ENCODE data around the gene SPATA9. TPM values are rescaled to one million over a fixed set of nuclear protein-coding genes. Genes with fewer than 3 reads are reported as not detected.
A peak's percentile ranks its signal among the peaks of the same experiment; 100 is the strongest.

Gene SPATA9, protein sequence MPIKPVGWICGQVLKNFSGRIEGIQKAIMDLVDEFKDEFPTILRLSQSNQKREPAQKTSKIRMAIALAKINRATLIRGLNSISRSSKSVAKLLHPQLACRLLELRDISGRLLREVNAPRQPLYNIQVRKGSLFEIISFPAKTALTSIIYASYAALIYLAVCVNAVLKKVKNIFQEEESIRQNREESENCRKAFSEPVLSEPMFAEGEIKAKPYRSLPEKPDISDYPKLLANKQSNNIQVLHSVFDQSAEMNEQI
- total RNA-seq (under 1 TPM; 0.11 to 0.59 (median 0.49) TPM), polyA plus RNA-seq (0.25 TPM)
- long read RNA-seq, donor 1, result 0 reads
- long read RNA-seq, donor 2, result 0 reads
- long read RNA-seq, donor 3, partial matches to known transcripts, result 0 of 1 reads
- long read RNA-seq, donor 3, other reads (novel, unspliced or antisense), result 1 of 1 reads
- long read RNA-seq, donor 4, result 0 reads

DNA sequence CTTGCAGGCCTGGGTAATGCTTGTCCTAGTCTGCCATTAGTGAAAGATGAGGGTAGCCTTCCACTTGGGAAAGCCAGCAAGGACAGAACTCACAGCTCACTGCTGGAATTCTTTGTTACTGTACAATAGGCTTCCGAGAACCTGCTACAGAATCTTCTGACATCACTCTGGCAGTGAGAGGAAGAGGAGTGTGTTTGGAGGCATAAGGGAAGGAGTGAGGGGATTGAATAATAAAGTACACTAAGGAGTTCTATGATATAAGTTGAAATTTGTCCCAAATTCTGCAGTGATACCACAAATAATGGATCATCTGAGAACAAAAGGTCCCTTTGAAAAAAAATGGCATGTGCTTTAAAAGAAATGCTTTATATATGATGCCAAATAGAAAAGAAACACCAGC lies at the start of gene SPATA9:
TSS of gene SPATA9 (minus strand) at position 101 of the 400 bp plus-strand sequence. CDS start 137 bp downstream, outside the sequence.
- H3K27ac ChIP-seq (ENCODE audit: low read length), result peak within 1 kb of the TSS; percentile 37
- WGBS, result 83% methylated on average over 1 of the region's 1 CpG
- ATAC-seq (no peak), DNase-seq (no peak)
- no peaks in the 10 kb centered on the region for H3K4me1 ChIP-seq (ENCODE audit: control insufficient read depth, insufficient read depth, low read length)
- intact Hi-C loops (cut with DNase I), result no loop called here
- no peaks in the 10 kb centered on the region for H3K27me3 ChIP-seq (ENCODE audit: control insufficient read depth, insufficient read depth)
- no peak within 1 kb of the TSS for H3K4me3 ChIP-seq (ENCODE audit: low read length)
- H3K9me3 ChIP-seq (ENCODE audit: control insufficient read depth, low read length), result no peaks in the 10 kb centered on the region

DNA sequence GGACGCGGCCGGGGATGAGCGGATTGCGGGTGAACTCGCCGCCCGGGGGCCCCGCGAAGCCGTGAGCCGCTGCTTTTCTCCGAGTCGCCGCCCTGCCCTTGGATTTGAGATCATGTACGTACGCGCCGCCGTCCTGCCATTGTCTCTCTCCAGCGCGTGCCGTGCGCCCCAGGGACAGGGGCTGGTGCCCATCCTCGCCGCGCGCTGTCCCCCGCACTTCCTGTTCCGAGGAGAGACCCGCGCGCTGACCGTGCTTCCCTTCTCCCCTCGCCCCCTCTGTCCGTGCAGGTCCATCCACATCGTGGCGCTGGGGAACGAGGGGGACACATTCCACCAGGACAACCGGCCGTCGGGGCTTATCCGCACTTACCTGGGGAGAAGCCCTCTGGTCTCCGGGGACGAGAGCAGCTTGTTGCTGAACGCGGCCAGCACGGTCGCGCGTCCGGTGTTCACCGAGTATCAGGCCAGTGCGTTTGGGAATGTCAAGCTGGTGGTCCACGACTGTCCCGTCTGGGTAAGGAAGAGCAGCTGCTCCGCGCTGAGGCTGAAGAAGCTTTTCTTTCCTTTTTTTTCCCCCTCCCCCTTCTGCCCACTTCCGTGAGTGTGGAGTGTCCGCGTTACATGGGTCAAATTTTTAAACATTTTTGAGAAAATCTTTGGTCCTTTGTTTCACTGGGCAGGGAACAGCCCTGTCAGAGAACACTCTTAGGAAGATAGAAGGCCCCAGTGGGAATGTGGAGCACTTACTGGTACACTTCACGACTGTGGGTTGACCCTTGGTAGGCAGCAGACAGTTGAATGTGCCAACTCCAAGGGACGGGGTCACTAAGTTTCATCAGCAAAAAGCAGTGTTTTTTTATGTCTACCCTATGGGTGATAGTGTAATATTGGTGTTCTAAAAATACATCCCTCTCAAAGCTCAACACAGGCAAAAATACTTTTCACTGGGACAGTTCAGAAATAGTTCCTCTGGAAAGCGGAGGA lies 49.1 kb upstream of the SPATA9 start:
- Histone ChIP-seq H3K27me3 (ENCODE audit: control insufficient read depth, insufficient read depth) (no peaks in the 10 kb centered on the region), H3K9me3 (ENCODE audit: control insufficient read depth, low read length) (no peaks in the 10 kb centered on the region), H3K27ac (ENCODE audit: low read length) (peak overlapping the region; percentile 72), H3K4me1 (ENCODE audit: control insufficient read depth, insufficient read depth, low read length) (peaks cover 2% of the 10 kb centered on the region), H3K4me3 (ENCODE audit: low read length) (peak overlapping the region; percentile 67)
- DNase-seq, result peak; percentile 59 to 85 (median 82)
- ATAC-seq, result peak; percentile 35 to 47
- 1% methylated on average over 64 of the region's 64 CpGs for WGBS
- intact Hi-C loops (cut with DNase I), result loop anchor here in 3 of 4 donors (5.0 to 10.0 kb wide), 4 partner anchors 65 to 85 kb away; partner anchors contain the start of gene RFESD (in 1 of the 3)

DNA sequence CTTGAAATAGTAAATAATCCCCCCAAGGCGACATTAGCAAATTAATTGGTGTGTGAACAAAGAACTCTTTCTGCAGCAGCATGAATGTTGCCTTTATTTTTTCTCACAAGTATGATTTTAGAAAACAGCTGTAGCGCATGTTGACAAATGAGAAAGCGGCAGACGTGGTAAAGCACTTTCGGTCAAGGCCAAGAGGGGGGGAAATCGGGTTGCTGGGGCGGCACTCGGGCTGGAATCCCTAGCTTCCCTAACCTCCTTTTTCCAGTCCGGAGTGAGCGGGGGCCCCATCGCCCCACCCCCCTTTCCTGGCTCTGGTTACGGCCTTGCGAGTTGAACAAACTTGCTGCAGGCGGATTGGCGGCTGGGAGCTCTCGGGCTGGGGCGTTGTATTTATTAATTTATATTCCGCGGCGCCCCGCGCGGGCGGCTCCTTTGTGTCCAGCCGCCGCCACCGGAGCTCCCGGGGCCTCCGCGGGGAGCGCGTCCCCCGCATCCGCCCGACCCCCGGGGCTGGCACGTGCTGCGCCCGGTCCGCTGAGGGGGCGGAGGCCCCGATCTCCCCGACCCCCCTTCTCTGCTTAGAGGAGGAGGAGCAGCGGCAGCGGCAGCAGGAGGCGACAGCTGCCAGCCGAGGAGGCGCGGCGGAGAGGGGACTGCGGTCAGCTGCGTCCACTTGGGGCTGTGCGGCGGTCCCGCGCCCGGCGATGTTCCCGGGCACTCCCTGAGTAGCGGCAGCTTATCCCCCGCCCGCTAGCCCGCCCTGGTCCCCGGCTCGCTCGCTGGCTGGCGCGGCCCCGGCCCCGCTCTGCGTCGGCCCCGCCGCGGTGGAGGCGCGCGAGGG lies 48.2 kb upstream of the SPATA9 start, which contains the start of gene RHOBTB3:
TSS of gene RHOBTB3 (plus strand) at position 607 of the 841 bp plus-strand sequence. CDS start 347 bp downstream, outside the sequence.
- WGBS, result under 1% methylated on average over 78 of the region's 78 CpGs
- Histone ChIP-seq H3K4me3 (ENCODE audit: low read length) (peak within 1 kb of the TSS; percentile 67), H3K27me3 (ENCODE audit: control insufficient read depth, insufficient read depth) (no peaks in the 10 kb centered on the region), H3K27ac (ENCODE audit: low read length) (peak within 1 kb of the TSS; percentile 72), H3K4me1 (ENCODE audit: control insufficient read depth, insufficient read depth, low read length) (peaks cover 2% of the 10 kb centered on the region), H3K9me3 (ENCODE audit: control insufficient read depth, low read length) (no peaks in the 10 kb centered on the region)
- intact Hi-C loops (cut with DNase I), result loop anchor here in 3 of 4 donors (5.0 to 10.0 kb wide), 4 partner anchors 64 to 84 kb away; partner anchors contain the start of gene RFESD (in 1 of the 3)
- DNase-seq, result peak; percentile 93 to 97 (median 97)
- peak; percentile 83 for ATAC-seq

DNA sequence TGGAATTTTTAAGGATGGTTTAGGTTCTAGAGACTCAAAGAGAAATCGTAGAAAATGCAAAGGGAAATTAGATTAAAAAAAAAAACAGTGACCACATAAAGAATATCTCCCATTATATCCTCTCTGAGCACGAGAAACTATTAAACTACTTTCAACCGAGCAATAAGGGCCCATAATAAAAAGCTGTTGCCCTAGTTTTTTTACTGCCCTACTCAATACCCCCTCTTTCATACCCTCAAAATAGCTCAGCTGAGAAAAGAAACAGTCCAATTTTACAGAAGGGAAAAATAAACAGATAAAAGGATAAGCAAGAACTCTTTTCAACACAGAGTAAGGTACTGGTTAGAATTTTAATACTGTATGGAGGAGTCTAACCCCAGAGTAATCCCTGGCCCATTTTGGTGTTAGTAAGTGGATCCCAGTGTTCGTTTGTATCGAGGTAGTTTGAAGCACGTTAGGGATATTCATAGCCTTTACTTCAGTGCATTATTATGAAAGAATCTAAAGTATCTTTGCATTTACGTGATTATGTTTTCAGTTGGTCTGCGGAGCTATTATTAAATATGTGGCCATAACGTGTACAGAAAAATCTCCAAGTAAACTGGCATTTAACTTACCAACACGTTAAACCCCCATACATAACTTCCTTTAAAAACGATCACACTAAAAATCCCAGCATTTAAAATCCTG lies 47.4 kb upstream of the SPATA9 start:
- 25% methylated on average over 11 of the region's 11 CpGs for WGBS
- intact Hi-C loops (cut with DNase I), result loop anchor here in 3 of 4 donors (5.0 to 10.0 kb wide), 4 partner anchors 63 to 83 kb away; partner anchors contain the start of gene RFESD (in 1 of the 3)
- Histone ChIP-seq H3K27ac (ENCODE audit: low read length) (no peak overlapping the region), H3K27me3 (ENCODE audit: control insufficient read depth, insufficient read depth) (no peaks in the 10 kb centered on the region), H3K4me1 (ENCODE audit: control insufficient read depth, insufficient read depth, low read length) (peaks cover 2% of the 10 kb centered on the region), H3K9me3 (ENCODE audit: control insufficient read depth, low read length) (no peaks in the 10 kb centered on the region), H3K4me3 (ENCODE audit: low read length) (peak overlapping the region; percentile 67)
- ATAC-seq, result no peak
- DNase-seq, result no peak

DNA sequence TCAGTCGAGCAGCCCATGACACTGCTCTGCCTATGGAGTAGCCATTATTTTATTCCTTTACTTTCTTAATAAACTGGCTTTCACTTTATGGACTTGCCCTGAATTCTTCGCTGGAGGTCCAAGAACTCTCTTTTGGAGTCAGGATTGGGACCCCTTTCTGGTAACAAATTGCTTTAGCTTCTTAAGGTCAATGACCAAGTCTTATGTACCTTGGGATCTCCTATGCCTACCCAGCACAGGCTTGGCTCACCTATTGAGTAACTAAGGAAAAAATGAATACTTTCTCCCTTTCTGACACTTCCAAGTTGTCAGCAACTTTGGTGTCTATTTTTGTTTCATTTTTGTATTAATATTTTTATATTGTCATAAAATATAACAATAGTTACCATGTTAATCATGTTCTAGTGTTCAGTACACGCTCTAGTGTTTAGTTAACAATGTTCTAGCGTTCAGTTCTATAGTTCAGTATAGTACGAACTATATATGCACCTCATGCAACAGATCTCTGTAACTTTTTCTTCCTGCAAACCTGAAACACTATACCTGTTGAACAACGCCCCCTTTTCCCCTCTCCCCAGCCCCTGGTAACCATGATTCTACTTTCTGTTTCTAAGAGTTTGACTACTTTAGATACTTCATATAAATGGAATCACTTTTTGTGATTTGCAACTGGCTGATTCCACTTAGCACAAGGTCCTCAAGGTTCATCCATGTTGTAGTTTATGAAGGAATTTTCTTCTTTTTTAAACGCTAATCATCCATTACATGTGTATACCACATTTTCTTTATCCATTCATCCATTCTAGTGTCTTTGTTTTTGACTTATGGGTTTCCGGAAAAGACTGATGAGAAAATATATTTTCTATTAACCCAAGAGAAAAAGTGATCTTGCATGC lies 46.6 kb upstream of the SPATA9 start:
- ATAC-seq (no peak), DNase-seq (no peak)
- no peaks in the 10 kb centered on the region for H3K9me3 ChIP-seq (ENCODE audit: control insufficient read depth, low read length)
- intact Hi-C loops (cut with DNase I), result loop anchor here (5.0 to 10.0 kb wide), 4 partner anchors 62 to 82 kb away; partner anchors contain the start of gene RFESD (in 1 of the 4)
- H3K27me3 ChIP-seq (ENCODE audit: control insufficient read depth, insufficient read depth), result no peaks in the 10 kb centered on the region
- WGBS, result 93% methylated on average over 8 of the region's 8 CpGs
- H3K27ac ChIP-seq (ENCODE audit: low read length), result no peak overlapping the region
- H3K4me3 ChIP-seq (ENCODE audit: low read length), result no peak overlapping the region
- H3K4me1 ChIP-seq (ENCODE audit: control insufficient read depth, insufficient read depth, low read length), result peaks cover 2% of the 10 kb centered on the region

DNA sequence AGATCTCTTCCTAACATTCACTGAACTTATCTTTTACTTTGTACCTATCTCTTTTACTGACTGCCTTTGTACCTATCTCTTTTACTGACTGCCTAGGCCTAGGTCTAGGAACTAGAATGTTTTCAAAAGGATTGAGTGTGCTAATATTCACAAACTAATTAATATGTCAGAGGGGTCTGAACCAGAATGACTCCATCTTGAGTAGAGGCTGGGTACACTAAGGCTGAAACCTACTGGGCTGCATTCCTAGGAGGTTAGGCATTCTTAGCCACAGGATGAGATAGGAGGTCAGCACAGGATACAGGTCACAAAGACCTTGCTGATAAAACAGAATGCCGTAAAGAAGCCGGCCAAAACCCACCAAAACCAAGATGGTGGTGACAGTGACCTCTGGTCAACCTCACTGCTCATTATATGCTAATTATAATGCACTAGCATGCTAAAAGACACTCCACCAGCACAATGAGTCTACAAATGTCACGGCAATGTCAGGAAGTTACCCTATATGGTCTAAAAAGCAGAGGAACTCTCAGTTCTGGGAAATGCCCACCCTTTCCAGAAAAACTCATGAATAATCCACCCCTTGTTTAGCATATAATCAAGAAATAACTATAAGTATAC lies 45.8 kb upstream of the SPATA9 start:
- peaks cover 2% of the 10 kb centered on the region for H3K4me1 ChIP-seq (ENCODE audit: control insufficient read depth, insufficient read depth, low read length)
- no peak overlapping the region for H3K4me3 ChIP-seq (ENCODE audit: low read length)
- intact Hi-C loops (cut with DNase I), result loop anchor here in 1 of 4 donors (10.0 kb wide), 1 partner anchor 64 kb away; no protein-coding TSS in a partner anchor
- H3K27ac ChIP-seq (ENCODE audit: low read length), result no peak overlapping the region
- ATAC-seq (no peak), DNase-seq (no peak)
- WGBS, result 80% methylated on average over 3 of the region's 3 CpGs
- H3K9me3 ChIP-seq (ENCODE audit: control insufficient read depth, low read length), result no peaks in the 10 kb centered on the region
- no peaks in the 10 kb centered on the region for H3K27me3 ChIP-seq (ENCODE audit: control insufficient read depth, insufficient read depth)

DNA sequence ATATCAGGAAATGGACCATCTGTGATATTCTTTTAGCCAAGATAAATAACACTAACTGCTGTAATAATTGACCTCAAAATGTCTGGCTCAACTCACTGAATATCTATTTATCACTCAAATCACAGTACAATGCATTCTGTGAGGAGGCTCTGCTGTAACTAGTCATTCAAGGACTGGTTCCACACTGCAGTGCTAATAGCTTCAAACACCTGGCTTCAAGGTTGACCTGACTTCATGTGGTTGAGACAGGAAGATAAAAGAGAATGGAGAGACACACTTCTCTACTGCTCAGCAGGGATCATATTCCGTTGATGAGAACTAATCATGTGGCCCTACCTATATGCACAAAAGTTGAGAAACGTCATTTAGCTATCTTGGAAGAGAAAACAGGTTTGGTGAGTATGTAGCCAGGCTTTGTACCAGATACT lies 45.0 kb upstream of the SPATA9 start:
- H3K27ac ChIP-seq (ENCODE audit: low read length), result no peak overlapping the region
- ATAC-seq, result no peak
- peaks cover 2% of the 10 kb centered on the region for H3K4me1 ChIP-seq (ENCODE audit: control insufficient read depth, insufficient read depth, low read length)
- H3K9me3 ChIP-seq (ENCODE audit: control insufficient read depth, low read length), result no peaks in the 10 kb centered on the region
- intact Hi-C loops (cut with DNase I), result loop anchor here in 1 of 4 donors (10.0 kb wide), 1 partner anchor 63 kb away; no protein-coding TSS in a partner anchor
- 71% methylated on average over 2 of the region's 2 CpGs for WGBS
- no peaks in the 10 kb centered on the region for H3K27me3 ChIP-seq (ENCODE audit: control insufficient read depth, insufficient read depth)
- H3K4me3 ChIP-seq (ENCODE audit: low read length), result no peak overlapping the region
- DNase-seq, result no peak

DNA sequence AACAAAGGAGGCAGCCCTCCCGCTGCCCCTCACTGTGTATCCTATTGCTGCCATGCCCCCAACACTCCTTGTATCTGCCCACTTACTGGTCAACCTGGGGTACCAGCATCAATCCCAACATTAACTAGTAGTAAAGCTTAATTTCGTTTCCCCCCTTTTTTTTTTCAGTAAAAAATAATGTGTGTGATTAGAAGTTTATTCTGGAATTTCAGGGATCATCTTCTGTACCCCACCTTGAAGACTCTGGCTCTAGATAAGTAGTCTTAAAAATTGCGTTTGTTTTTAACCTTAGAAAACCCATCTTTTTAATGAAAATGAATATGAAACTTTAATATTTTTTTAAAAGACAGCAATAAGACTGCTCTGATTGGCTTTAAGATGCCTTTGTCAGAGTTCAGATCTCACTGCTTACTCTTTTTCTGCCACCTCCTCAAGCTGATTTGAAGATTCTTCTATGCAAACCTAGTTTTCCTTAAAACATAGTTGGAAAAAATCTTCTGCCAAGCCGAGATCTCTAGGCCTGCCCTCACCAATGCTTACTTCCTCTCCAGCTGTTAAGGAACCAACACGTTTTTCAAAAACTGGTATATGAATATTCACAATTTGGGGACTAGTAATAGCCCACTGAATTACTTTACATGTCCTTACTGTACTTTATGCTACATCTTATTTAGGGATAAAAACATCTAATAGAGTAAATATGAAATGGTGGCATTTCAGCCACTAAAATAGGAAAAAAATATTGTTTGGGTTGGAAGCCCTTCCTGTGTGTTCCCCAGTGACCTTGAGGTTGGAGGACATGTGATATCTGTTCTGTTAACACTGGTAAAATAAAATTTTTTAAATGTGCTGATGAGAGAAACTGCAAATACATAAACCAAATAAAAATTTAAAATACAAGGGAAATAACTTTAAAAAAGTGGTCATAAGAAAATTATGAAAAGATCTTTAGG lies 44.3 kb upstream of the SPATA9 start:
- Histone ChIP-seq H3K9me3 (ENCODE audit: control insufficient read depth, low read length) (no peaks in the 10 kb centered on the region), H3K4me1 (ENCODE audit: control insufficient read depth, insufficient read depth, low read length) (peaks cover 2% of the 10 kb centered on the region), H3K27ac (ENCODE audit: low read length) (no peak overlapping the region), H3K27me3 (ENCODE audit: control insufficient read depth, insufficient read depth) (no peaks in the 10 kb centered on the region), H3K4me3 (ENCODE audit: low read length) (no peak overlapping the region)
- intact Hi-C loops (cut with DNase I), result loop anchor here in 1 of 4 donors (10.0 kb wide), 1 partner anchor 62 kb away; no protein-coding TSS in a partner anchor
- DNase-seq (no peak), ATAC-seq (no peak)
- 63% methylated on average over 5 of the region's 5 CpGs for WGBS

Data from right cardiac atrium (tissue), 5 donors.